ENCODE data around the gene SCP2.

Gene SCP2

DNA sequence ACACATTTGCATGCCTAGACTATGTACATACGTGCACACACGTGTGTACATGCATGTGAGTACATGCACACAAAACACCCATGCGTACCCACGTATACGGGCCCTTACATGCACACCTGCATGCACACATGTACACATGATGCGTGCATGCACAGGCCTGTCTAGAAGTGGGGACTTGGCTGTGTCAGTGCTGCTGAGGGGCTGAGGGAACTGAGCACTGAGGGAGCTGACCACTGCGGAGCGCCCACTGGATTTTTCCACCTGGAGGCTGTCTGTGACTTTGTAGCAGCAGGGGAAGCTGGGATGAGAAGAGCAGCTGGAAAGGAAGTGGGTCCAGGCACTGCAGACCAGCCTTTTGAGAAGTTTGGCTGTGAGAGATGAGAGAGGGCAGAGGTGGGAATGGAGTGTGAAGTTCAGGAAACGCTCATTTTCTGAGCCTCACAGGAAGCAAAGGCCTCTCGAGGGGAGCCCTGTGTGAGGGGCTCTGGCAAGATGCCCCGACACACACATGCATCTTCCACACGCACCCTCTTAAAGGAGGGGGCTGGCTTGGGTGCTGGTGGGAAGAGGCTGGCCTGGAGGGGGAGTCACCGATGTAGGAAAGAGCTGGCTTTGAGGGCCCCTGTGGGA lies 155.9 kb downstream of the SCP2 start:
- DNase-seq (ENCODE audit: low spot score), result no peak

DNA sequence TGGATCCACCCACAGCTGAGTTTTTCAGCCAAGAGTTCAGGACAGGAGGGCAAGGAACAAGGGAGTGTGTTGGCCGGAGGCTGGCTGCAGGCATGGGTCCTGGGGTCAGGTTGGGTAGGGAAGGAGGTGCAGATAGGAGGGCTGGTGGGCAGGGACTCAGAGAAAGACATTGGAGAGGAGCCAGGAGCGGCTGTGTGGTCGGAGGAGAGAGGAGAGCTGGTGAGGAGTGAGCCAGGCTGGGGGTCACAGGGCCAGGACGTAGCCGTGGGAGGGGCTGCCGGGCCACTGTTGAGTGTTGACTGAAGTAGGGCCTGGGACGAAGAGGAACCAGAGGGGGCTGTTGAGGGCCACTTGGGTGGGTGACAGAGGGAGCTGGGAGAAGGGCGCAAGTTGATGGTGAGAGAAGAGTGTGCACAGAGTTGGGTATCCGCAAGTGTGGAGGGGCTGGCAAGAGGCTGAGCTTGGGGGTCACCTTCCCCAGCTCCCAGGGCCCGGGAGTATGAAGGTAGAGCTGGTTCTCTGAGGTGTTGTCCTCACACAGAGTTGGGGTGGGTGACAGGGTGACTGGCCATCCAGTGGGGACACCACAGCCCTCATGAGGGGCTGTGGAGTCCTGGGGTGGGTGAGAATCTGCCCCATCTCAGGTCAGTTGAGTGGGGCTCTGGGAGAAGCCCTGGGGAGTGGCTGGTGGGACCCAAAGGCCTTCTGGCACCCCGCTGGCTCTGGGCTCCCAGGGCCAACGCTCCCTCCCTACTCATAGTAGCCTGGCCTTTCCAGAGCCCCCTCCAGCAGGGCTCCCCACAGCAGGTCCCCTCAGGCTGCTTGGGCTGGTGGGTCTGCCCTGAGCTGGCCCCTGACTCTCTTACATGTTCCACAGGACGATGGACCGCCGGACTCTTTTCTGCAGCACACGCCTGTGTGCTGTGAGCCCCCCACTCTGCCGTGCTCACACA lies 156.8 kb downstream of the SCP2 start:
- no peak for DNase-seq (ENCODE audit: low spot score)

DNA sequence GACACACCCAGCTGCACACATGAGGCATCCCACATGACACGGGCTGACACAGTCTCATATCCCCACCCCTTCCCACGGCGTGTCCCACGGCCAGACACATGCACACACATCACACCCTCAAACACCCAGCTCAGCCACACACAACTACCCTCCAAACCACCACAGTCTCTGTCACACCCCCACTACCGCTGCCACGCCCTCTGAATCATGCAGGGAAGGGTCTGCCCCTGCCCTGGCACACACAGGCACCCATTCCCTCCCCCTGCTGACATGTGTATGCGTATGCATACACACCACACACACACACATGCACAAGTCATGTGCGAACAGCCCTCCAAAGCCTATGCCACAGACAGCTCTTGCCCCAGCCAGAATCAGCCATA lies 157.5 kb downstream of the SCP2 start:
- DNase-seq (ENCODE audit: low spot score), result no peak

DNA sequence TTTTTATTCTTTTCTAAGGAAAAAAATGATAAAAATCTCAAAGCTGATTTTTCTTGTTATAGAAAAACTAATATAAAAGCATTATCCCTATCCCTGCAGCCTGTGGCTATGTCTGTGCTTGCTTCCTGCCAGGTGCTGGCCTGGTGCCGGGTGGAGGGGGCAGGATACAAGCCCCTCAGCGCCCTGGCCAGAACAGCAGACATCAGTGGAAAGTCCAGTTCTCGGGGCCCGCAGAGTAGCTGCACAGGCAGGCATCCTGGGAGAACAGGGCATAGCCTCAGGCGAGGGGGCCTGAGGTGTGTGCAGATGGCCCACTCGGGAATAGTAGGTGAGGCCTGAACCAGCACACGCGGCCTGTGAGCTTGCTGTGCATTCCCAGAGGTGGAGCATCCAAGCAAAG lies 158.3 kb downstream of the SCP2 start:
- DNase-seq (ENCODE audit: low spot score), result no peak

DNA sequence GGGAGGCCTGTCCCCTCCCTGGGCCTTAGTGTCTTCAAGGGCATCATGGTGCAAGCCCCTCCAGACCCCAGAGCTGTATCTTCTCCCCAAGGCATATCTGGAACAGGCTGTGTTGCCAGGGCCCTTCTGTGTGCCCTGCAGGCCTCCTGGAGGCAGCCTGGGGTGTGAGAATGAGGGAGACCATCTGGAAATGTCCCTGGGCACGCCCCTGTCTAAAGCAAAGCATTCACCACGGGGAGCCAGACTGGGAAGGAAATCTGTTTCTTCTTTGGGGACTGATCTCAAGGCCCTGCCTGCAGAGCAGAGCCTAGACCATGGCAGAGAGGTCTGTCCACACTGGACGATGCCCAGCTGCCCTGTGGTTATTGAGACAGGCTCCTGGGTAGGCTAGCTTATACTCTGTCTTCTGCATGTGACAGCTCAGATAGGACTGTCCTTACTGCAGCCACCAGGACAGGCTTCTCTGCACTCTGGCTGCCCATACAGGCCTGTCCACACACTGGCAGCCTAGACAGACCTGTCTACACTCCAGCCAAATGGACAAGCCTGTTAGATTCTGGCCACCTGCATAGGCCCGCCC lies 159.5 kb downstream of the SCP2 start:
- DNase-seq (ENCODE audit: low spot score), result no peak

DNA sequence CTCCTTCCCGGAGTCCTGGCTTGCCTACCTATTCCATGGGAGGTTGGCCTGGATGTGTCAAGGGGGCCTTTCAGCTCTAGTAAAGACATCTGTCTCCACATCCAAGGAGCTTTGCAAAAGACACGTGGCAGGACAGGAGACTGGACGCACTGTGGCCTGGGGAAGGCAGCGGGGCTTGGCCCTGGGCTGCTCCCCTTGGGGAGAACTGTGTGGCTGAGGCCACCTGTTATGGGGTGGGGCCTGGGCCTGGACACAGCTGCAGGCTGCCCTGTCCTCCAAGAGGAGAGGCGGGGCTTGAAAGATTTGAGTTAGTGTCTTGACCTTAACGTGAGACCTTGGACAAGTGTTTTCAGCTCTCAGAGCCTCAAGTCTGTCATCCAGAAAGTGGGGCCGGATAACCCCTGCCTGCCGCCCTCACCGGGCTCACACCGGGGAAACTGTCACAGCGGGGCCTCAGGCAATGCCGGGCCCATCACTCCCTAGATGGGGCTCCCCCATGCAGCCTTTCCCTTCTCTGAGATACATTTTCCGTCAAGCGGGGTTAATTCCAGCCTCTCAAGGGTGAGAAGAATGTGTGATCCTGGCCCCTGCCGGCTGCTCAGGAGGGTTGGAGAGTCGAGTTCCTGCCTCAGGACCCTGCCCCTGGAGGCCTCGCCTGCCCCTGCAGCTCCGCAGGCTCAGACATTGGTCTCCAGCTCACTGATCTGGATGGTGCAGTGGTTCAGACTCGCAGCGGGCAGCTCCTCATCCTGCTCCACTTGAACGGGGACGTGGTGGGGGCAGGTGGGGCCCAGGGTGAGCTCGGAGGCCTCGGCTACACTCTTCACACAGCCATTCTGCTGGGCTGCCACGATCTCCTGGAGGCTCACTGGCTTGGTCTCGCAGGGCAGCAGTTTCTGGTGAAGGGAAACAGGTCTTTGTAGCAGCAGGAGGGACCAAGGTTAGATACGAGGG lies 160.5 kb downstream of the SCP2 start:
- DNase-seq (ENCODE audit: low spot score), result peak; percentile 77

DNA sequence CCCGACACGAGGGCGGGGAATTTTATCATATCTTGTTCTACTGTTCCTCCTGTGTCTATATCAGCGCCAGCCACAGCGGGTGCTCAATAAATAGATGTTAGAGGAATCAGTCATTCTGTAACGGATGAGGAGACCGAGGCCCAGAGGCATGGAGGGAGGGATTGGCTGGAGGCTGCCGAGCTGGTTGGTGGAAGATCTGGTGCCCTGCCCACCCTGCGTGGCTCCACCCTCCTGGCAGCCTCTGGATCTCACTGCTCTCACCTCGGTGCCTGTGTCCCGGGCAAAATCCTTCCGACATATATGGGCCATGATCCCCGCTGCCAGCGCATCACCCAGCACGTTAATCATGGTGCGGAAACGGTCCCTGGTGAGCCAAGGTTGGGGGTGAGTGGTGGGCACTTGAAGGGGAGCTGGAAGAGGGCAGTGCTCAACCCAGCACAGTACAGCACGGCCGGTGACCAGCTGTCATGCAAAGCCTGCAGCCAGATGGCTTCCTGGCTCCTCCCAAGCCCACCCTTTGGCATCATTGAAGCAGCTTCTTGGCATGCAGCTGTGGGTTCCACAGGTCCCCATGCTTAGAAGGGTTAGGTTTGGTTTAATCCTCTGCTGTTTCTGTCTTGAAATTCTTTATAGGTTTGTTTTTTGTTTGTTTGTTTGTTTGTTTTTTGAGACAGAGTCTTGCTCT lies 161.7 kb downstream of the SCP2 start:
- DNase-seq (ENCODE audit: low spot score), result no peak

DNA sequence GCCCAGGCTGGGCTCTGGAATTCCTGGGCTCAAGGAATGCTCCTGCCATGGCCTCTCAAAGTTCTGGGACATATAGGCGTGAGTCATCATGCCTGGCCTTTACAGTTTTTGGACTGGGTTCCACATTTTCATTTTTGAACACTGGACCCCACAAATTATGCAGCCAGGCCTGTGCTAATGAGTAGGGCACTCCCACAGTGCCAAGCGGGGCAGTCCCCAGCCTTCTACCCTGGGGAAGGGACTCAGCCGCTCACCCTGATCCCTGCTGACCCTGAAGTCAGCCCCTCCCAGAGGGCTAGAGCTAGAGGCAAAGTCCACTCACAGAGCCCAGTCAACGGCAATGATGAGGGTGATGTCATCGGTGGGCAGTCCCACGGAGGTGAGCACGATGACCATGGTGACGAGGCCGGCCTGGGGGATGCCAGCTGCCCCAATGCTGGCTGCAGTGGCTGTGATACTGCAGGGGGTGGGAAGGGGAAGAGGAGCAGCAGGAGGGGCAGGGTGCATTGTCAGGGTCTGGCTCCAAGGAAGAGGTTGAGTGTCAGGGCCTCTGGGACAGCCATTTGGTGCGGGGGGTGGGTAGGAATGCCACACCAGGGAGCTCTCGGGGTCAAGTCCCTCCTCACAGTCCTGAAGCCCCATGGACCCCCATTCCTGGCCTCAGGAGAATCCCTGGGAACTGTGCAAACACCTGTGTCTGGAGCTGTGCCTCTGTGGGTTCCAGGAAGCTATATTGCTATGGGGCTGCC lies 162.6 kb downstream of the SCP2 start:
- DNase-seq (ENCODE audit: low spot score), result no peak

DNA sequence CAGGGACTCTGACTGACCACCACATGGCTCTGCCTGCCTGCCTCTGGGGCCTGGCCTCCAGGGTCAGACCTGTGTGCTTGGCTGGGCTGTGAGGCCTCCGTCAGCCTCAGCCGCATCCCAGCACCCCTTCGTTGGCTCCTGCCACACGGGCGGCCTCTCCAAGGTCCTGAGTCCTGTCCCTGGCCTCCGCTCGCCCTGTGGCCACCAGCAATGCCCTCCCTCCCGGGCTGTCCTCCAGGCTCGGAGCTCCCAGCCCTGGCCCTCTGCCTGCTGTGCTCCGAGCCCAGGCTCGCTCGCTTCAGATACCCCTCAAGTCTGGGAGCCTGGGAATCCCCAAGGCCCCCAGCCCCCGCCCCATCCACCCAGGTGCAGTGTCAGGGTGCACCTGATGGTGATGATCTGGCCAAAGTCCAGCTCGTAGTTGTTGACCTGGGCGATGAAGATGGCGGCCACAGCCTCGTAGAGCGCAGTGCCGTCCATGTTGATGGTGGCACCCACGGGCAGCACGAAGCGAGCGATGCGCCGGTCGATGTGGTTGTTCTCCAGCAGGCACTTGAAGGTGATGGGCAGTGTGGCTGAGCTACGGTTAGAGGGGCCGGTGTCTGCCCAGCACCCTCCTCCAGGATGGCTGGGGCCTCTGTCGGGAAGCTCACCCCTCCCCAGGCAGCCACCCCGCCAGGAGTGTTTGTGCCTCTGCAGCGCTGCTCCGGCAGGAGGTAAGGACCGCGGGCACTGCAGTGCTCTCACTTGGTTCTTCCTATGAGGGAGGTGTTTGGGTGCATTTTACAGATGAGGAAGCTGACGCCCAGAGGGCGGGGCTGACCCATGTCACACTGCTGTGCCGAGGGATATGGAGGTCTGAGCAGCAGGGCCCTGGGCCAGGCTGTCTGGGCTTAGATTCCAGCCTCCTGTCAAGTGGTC lies 163.4 kb downstream of the SCP2 start:
- DNase-seq (ENCODE audit: low spot score), result no peak

DNA sequence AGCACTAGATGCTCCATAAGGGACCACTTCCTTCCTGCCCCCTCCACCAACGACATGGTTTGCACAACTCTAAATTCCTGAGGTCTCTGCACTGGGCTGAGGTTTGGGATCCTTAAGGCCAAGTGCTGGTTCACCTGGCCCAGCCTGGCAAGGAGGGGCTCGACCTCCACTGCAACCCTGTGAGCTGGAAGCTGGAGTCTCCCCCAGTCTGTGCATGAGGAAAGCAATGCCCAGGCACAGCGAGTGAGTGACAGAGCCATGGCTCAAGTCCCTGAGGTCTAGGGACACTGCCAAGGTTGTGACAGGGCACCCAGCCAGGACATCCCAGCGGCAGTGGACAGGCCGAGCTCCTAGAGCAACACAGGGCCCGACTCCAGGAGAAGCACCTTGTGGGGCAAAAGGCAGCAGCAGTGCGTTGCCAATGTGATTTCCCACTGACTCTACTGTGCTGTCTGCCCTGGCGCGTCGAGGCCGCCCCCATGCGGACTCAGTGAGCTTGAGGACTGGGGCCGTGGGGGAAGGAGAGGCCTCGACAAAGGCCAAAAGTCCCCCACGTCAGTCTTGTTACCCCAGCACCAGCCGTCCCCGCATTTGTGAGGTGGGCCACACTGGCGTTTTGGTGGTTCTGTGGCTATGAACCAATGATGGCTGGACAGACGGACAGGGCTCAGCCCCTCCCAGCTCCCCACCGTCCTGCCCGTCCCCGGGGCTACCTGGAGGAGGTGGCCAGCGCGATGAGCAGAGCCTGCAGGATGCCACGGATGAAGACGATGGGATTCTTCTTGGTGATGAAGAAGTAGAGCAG lies 165.0 kb downstream of the SCP2 start:
- DNase-seq (ENCODE audit: low spot score), result no peak

DNA sequence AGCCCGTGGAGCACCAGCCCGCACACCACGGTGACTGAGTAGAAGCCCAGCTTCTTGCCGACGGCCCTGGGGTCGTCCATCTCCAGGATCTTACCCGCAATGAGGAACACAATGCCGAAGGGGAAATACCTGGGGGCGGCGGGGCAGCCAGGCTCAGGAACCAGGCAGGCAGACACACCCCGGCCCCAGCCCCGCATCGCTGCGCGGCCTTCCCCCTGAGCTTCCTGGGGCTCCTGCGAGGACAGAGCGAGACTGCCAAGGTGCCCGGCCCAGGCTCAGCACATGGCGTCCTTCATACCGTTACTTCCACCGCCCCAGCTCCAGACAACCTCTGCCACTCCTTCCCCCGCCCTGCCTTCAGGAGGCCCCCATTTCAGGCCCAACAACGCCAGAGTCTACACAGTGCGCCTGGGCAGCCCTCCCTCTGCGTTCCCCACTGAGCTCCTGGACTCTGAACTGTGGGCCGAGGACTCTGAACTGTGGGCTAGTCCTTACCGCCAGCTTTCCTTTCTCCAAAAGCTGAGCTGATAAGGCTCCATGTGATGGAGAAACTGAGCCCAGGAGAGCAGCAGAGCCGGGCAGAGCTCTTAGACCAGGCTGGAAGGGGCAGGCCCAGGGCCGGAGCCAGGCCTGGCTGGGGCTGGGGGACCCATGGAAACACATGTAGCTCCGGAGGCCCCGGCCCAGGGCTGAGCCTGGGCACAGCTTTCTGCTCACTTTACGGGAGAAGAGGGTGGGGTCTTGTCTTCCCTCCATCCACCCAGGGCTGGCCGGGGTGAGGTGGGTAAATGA lies 165.8 kb downstream of the SCP2 start:
- no peak for DNase-seq (ENCODE audit: low spot score)

DNA sequence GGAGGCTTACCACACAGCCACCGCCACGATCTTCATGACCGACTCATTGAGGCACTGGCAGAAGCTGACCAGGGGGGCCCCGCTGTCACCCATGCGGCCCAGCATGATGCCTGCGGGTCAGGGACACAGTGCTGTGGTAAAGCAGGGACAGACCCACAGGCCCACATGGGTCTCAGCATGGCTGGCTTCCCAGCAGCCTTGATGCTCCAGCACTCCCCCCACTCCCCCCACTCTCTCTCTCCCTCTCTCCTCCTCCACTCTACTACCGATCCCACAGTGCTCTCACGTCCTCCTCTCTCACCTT lies 166.3 kb downstream of the SCP2 start:
- DNase-seq (ENCODE audit: low spot score), result no peak

DNA sequence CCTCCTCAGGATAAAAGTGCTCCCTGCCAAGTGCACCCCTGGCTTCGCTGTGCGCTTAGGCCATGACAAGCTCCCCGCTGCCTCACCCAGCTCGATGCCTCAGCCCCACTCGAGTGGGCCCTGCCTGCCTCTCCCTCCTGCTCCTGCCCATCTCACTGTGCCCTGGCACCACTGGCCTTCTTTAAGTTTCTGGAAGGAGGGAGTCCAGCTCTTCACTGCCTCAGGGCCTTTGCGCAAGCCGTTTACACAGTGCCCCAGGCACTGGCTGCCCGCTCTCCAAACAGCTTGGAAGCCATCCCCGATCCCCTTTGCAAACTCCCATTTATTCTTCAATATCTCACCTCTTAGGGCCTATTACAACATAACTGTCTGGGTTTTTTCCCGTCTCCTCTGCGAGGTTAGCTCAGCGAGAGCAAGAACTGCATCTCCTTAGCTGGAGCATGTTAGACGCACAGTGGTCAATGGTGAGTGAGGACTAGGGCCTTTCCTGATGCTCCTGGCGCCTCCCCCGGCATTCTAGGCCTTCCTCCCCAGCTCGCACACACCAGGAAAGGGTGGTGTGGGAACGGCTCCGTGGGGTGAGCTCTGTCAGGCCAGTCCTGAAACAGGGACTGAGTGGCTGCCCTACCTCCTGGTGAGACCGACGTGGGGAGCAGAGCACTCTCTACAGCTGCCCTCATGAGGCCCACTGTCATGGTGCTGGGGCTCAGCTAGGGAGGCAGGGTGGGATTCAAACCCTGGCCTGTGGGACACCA lies 166.9 kb downstream of the SCP2 start:
- DNase-seq (ENCODE audit: low spot score), result no peak

DNA sequence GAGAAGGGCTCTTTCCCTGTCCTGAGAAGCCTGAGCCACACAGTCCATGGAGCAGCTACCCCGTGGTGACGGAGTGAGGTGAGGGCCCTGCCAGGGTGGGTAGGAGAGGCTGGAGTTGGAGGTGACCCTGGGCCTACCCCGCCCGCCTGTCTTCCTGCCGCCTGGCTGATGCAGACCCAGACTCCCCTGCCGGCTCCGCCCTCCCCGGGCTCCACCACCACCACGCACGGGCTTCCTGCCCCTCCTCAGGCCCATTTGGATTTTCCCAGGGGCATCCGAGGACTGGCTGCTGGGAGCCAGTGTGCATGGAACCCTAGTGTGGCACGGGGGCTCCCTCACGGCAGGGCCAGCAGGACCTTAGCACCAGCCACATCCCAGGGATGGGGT lies 167.4 kb downstream of the SCP2 start:
- DNase-seq (ENCODE audit: low spot score), result no peak
